H1 (cell line): ENCODE results near the gene FAM53B. TPM values are rescaled to one million over a fixed set of nuclear protein-coding genes. Genes with fewer than 3 reads are reported as not detected.

Experiments
- CTCF ChIA-PET: fragments of 300-600 bp; sonication (Branson Sonifier 250); formaldehyde crosslinking; loops from one replicate; lab custom pipeline; 2021; ENCODE audit not compliant: partially characterized antibody; lab: Charles Lee
- POLR2A ChIA-PET: fragments of 300-600 bp; sonication (Branson Sonifier 250); formaldehyde crosslinking; loops from one replicate; lab custom pipeline; 2021; ENCODE audit warnings: inconsistent platforms; ENCODE audit not compliant: partially characterized antibody; lab: Charles Lee
- DNase-seq, 2 experiments: peaks; one replicate each; pipeline versions ENCODE4 v3.0.0 to v3.0.0-alpha.2; 2010 to 2022; ENCODE audit warnings: low spot score in 2 of 2, low read depth in 1 of 2, mixed read lengths in 1 of 2
- FAIRE-seq: peaks from 2 replicates; lab custom pipeline; 2011; peaks lifted over from hg19 to GRCh38; lab: Jason Lieb, UNC
- H2AFZ ChIP-seq: 2 replicates; pipeline ENCODE4 v1.8.1; 2012; ENCODE audit warnings: low read length, inconsistent platforms
- H2AK5ac ChIP-seq: 2 replicates; pipeline ENCODE4 v1.6.1; 2013; ENCODE audit warnings: low read depth, low read length
- H2BK120ac ChIP-seq: replicated peaks from 2 replicates; pipeline ENCODE3; 2013; ENCODE audit warnings: low read depth, low read length, inconsistent platforms
- H2BK12ac ChIP-seq: 2 replicates; pipeline ENCODE4 v1.6.1; 2013; ENCODE audit warnings: low read depth, low read length
- H2BK15ac ChIP-seq: 2 replicates; pipeline ENCODE4 v1.6.1; 2013; ENCODE audit warnings: low read length
- H2BK20ac ChIP-seq: 2 replicates; pipeline ENCODE4 v1.6.1; 2013; ENCODE audit warnings: low read length
- H2BK5ac ChIP-seq: 2 replicates; pipeline ENCODE4 v1.6.1; 2013; ENCODE audit warnings: low read depth, low read length
- H3K14ac ChIP-seq: 2 replicates; pipeline ENCODE4 v1.6.1; 2013; ENCODE audit warnings: inconsistent platforms; ENCODE audit not compliant: insufficient read length
- H3K18ac ChIP-seq: 2 replicates; pipeline ENCODE4 v1.6.1; 2013; ENCODE audit warnings: low read length; ENCODE audit errors: extremely low read depth
- H3K23ac ChIP-seq: 2 replicates; pipeline ENCODE4 v1.6.1; 2013; ENCODE audit warnings: inconsistent platforms; ENCODE audit not compliant: insufficient read length
- H3K23me2 ChIP-seq: 2 replicates; pipeline ENCODE4 v1.6.1; 2013; ENCODE audit warnings: low read depth, low read length
- H3K27ac ChIP-seq: 2 replicates; pipeline ENCODE4 v1.6.1; 2011; ENCODE audit warnings: low read depth, low read length, inconsistent platforms
- H3K27me3 ChIP-seq, 4 experiments: replicated peaks in 1 of 4; 1 replicate in 1 of 4; 2 replicates in 3 of 4; pipeline versions ENCODE4 v1.6.1 to v1.8.1; 2011 to 2013; ENCODE audit warnings: low read length in 3 of 4, mild to moderate bottlenecking in 3 of 4, inconsistent platforms in 2 of 4, mixed read lengths in 2 of 4, moderate library complexity in 1 of 4; ENCODE audit not compliant: control insufficient read depth in 3 of 4, insufficient read depth in 3 of 4; ENCODE audit errors: extremely low read depth in 1 of 4
- H3K36me3 ChIP-seq, 4 experiments: 2 replicates each; pipeline versions ENCODE4 v1.6.1 to v1.8.1; 2011 to 2013; ENCODE audit warnings: mild to moderate bottlenecking in 4 of 4, low read length in 3 of 4, moderate library complexity in 2 of 4, control low read depth in 1 of 4, inconsistent platforms in 1 of 4; ENCODE audit not compliant: insufficient read depth in 4 of 4, control insufficient read depth in 2 of 4
- H3K4ac ChIP-seq: replicated peaks from 2 replicates; pipeline ENCODE3; 2013; ENCODE audit warnings: low read length, low read depth, mixed read lengths, inconsistent platforms; ENCODE audit not compliant: insufficient read length
- H3K4me1 ChIP-seq, 4 experiments: replicated peaks in 1 of 4; 1 replicate in 1 of 4; 2 replicates in 3 of 4; pipeline versions ENCODE4 v1.6.1 to v1.8.1; 2011 to 2013; ENCODE audit warnings: low read length in 3 of 4, inconsistent platforms in 2 of 4, mixed read lengths in 1 of 4; ENCODE audit not compliant: insufficient read depth in 4 of 4, control insufficient read depth in 3 of 4
- H3K4me2 ChIP-seq, 2 experiments: 2 replicates each; pipeline versions ENCODE4 v1.6.1 to v1.8.1; 2011 to 2013; ENCODE audit warnings: low read depth in 2 of 2, low read length in 2 of 2, control low read depth in 1 of 2, inconsistent platforms in 1 of 2, mild to moderate bottlenecking in 1 of 2; ENCODE audit not compliant: insufficient read depth in 1 of 2
- H3K4me3 ChIP-seq, 4 experiments: fragments of 200-600, 300-600 bp in 1 of 4; sonication (generic), shearing (Covaris generic), sonication (Bioruptor Twin) in 1 of 4; 2 replicates each; pipeline versions ENCODE4 v1.5.1 to v1.8.1; 2011 to 2016; ENCODE audit warnings: low read length in 4 of 4, low read depth in 3 of 4, control low read depth in 2 of 4, inconsistent platforms in 2 of 4, mild to moderate bottlenecking in 2 of 4, mixed read lengths in 1 of 4, moderate library complexity in 1 of 4; ENCODE audit not compliant: insufficient read depth in 2 of 4; ENCODE audit errors: extremely low read depth in 1 of 4
- H3K56ac ChIP-seq: replicated peaks from 2 replicates; pipeline ENCODE3; 2013; ENCODE audit warnings: low read depth, mild to moderate bottlenecking, mixed read lengths, low read length, inconsistent platforms; ENCODE audit not compliant: insufficient read length
- H3K79me1 ChIP-seq: 2 replicates; pipeline ENCODE4 v1.6.1; 2013; ENCODE audit warnings: low read depth, low read length, control low read depth
- H3K79me2 ChIP-seq, 2 experiments: 2 replicates each; pipeline versions ENCODE4 v1.6.1 to v1.8.1; 2012 to 2013; ENCODE audit warnings: low read length in 2 of 2, mild to moderate bottlenecking in 2 of 2, inconsistent platforms in 1 of 2; ENCODE audit not compliant: insufficient read depth in 2 of 2, control insufficient read depth in 1 of 2
- H3K9ac ChIP-seq, 4 experiments: replicated peaks in 1 of 4; 1 replicate in 1 of 4; 2 replicates in 3 of 4; pipeline versions ENCODE4 v1.6.1 to v1.8.1; 2011 to 2013; ENCODE audit warnings: low read depth in 3 of 4, low read length in 3 of 4, control low read depth in 2 of 4, mild to moderate bottlenecking in 2 of 4, moderate library complexity in 2 of 4, inconsistent platforms in 1 of 4; ENCODE audit errors: extremely low read depth in 1 of 4
- H3K9me3 ChIP-seq, 2 experiments: 2 replicates each; pipeline versions ENCODE4 v1.6.1 to v1.8.1; 2012 to 2013; ENCODE audit warnings: mild to moderate bottlenecking in 2 of 2, moderate library complexity in 2 of 2, control low read depth in 1 of 2, inconsistent platforms in 1 of 2, low read depth in 1 of 2, low read length in 1 of 2, mixed read lengths in 1 of 2; ENCODE audit not compliant: insufficient read depth in 2 of 2
- H4K20me1 ChIP-seq, 2 experiments: replicated peaks in 1 of 2; 2 replicates each; pipeline versions ENCODE3 to v1.8.1; 2011 to 2013; ENCODE audit warnings: inconsistent platforms in 2 of 2, low read length in 2 of 2, mild to moderate bottlenecking in 1 of 2; ENCODE audit not compliant: insufficient read depth in 2 of 2, control insufficient read depth in 1 of 2
- H4K5ac ChIP-seq: 2 replicates; pipeline ENCODE4 v1.6.1; 2013; ENCODE audit warnings: low read length, low read depth, mixed read lengths, inconsistent platforms; ENCODE audit not compliant: insufficient read length
- H4K8ac ChIP-seq: 2 replicates; pipeline ENCODE4 v1.8.0; 2013; ENCODE audit warnings: mild to moderate bottlenecking, moderate library complexity, low read length, inconsistent platforms; ENCODE audit not compliant: insufficient read depth; ENCODE audit errors: extremely low read depth
- H4K91ac ChIP-seq: replicated peaks from 2 replicates; pipeline ENCODE3; 2013; ENCODE audit warnings: low read length, mixed read lengths, inconsistent platforms; ENCODE audit not compliant: insufficient read length
- ASH2L ChIP-seq: fragments of 200-600, 300-600 bp; sonication (generic); IDR thresholded peaks from one replicate; pipeline ENCODE4 v1.7.1; 2017; ENCODE audit warnings: low read length
- CREB1 ChIP-seq: IDR thresholded peaks from 2 replicates; pipeline ENCODE4 v1.6.1; 2012; ENCODE audit warnings: inconsistent platforms
- E2F6 ChIP-seq: IDR thresholded peaks from 2 replicates; pipeline ENCODE4 v1.6.1; 2012; ENCODE audit warnings: inconsistent platforms
- EP300 ChIP-seq, 2 experiments: IDR thresholded peaks; 1 replicate in 1 of 2; 2 replicates in 1 of 2; pipeline ENCODE4 v1.6.1; 2011 to 2012; ENCODE audit warnings: low read depth in 2 of 2, low read length in 2 of 2, mild to moderate bottlenecking in 2 of 2, borderline replicate concordance in 1 of 2, inconsistent platforms in 1 of 2, moderate library complexity in 1 of 2
- JUND ChIP-seq: IDR thresholded peaks from 2 replicates; pipeline ENCODE4 v1.6.1; 2011; ENCODE audit warnings: mild to moderate bottlenecking, improper control_type of control experiment, low read length
- MAFK ChIP-seq: IDR thresholded peaks from 2 replicates; pipeline ENCODE4 v1.6.1; 2012; ENCODE audit warnings: low read depth, mild to moderate bottlenecking, improper control_type of control experiment, low read length
- NRF1 ChIP-seq: IDR thresholded peaks from 2 replicates; pipeline ENCODE4 v1.6.1; 2011; ENCODE audit warnings: mild to moderate bottlenecking, low read depth, low read length, improper control_type of control experiment
- POU5F1 ChIP-seq: IDR thresholded peaks from 2 replicates; pipeline ENCODE4 v1.6.1; 2011; ENCODE audit warnings: low read depth, mild to moderate bottlenecking, low read length, moderate library complexity
- SIX5 ChIP-seq: IDR thresholded peaks from 2 replicates; pipeline ENCODE4 v1.6.1; 2011; ENCODE audit warnings: mild to moderate bottlenecking, low read depth, low read length
- TCF12 ChIP-seq: IDR thresholded peaks from 2 replicates; pipeline ENCODE4 v1.6.1; 2011; ENCODE audit warnings: low read depth, mild to moderate bottlenecking, low read length
- WGBS, 2 experiments: shearing (Covaris generic) in 1 of 2; methylation state at CpG; one replicate each; pipeline versions ENCODE4 v1.1.6 to v1.1.7; 2013 to 2015; ENCODE audit warnings: low lambda C conversion rate in 2 of 2, mixed read lengths in 2 of 2, inconsistent platforms in 1 of 2, low coverage in 1 of 2, missing lambda C conversion rate in 1 of 2; ENCODE audit not compliant: insufficient replicate concordance in 2 of 2, insufficient coverage in 1 of 2, insufficient read length in 1 of 2; ENCODE audit errors: extremely low coverage in 1 of 2, missing lambda C conversion rate in 1 of 2; 5-methylcytosine and 5-hydroxymethylcytosine counted together
- polyA plus RNA-seq, 7 experiments: library from polyadenylated mRNA; depleted of rRNA in 3 of 7; stranded (reverse) in 5 of 7; unstranded in 2 of 7; fragments of >200 nt in 5 of 7; fragments of 200-250 nt in 2 of 7; gene quantifications; 1 replicate in 5 of 7; 2 replicates in 1 of 7; 4 replicates in 1 of 7; pipeline versions ENCODE4 v1.2.1 to v1.2.3, GENCODE V29; 2011 to 2013; ENCODE audit warnings: missing spikeins in 2 of 7, mixed read lengths in 2 of 7
- total RNA-seq: library from RNA; stranded (reverse); fragmentation: NEBNext Ultra II Directional; extraction: Animal tissue kit (Norgen Biotek cat#: 25700); gene quantifications from 2 replicates; pipeline ENCODE4 v1.2.1, GENCODE V29; 2021

The FAM53B gene
- total and polyA plus RNA-seq, 2 of the 8 experiments (the other 6 are each of a cell fraction or from before 2014, with no cell fraction given): 5.3 to 14.4 TPM

DNA sequence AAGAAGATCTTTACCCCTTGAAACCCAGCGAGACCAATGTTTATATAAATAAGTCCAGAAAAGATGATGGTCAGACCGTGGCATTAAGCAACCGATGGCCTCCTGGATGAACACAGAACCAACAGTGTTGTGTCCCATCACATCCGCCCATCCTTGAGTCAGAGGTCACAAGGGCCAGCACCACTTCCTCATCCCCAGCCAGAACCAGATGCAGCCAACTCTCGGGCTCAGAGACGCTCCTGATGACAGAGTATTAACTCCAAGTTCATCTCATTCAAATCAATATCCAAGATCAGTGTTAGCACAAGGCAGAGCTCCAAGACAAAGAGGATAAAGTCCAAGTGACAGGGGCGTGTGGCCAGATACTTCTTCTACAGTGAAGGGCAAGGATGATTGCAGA, 63.5 kb downstream of the FAM53B start:
- Histone ChIP-seq H3K56ac (no peak overlapping the region), H3K23me2 (no peaks in the 10 kb centered on the region), H3K18ac (no peak overlapping the region), H3K79me1 (peaks cover 6% of the 10 kb centered on the region), H2BK120ac (no peak overlapping the region), H3K27me3 (no peaks in the 10 kb centered on the region), H4K91ac (no peak overlapping the region), H2BK15ac (no peak overlapping the region), H2BK20ac (no peak overlapping the region), H3K36me3 (peaks cover 0 to 6% (median 4%) of the 10 kb centered on the region in 4 experiments; a peak in 3 of 8 replicates), H3K4ac (no peak overlapping the region), H2BK12ac (no peak overlapping the region), H3K27ac (no peak overlapping the region), H4K5ac (no peak overlapping the region), H2AFZ (no peak overlapping the region), H4K20me1 (peaks cover 0 to 2% of the 10 kb centered on the region in 2 experiments), H3K4me3 (no peak overlapping the region), H3K4me1 (peaks cover 0 to 3% (median 0%) of the 10 kb centered on the region in 4 experiments; a peak in 2 of 7 replicates), H3K79me2 (no peaks in the 10 kb centered on the region), H3K9ac (no peak overlapping the region), H3K23ac (no peak overlapping the region), H2AK5ac (no peak overlapping the region), H4K8ac (no peak overlapping the region), H2BK5ac (no peak overlapping the region), H3K4me2 (no peak overlapping the region), H3K14ac (no peak overlapping the region), H3K9me3 (no peaks in the 10 kb centered on the region)
- 86% methylated on average over 7 of the region's 7 CpGs; no CpG with 5 or more reads in 1 of the 2 experiments for WGBS, 2 experiments
- no peak for DNase-seq
- ChIA-PET POLR2A (no interaction called here), CTCF (interaction anchor here (1.3 to 2.8 kb wide), 4 partner anchors 9 to 53 kb away, joined by 3 to 9 read pairs (median 5); no protein-coding TSS in a partner anchor)
- TF ChIP-seq E2F6: no peak
- TF ChIP-seq POU5F1: no peak
- no peak for TF ChIP-seq ASH2L
- no peak for TF ChIP-seq MAFK
- no peak for TF ChIP-seq TCF12
- no peak for TF ChIP-seq JUND
- no peak for TF ChIP-seq NRF1
- TF ChIP-seq CREB1: no peak
- TF ChIP-seq SIX5: no peak
- no peak for TF ChIP-seq EP300 (IDR thresholded peaks at IDR 0.05; ENCODE audit: borderline replicate concordance in 1 of 2, low read depth in 2 of 2, low read length in 2 of 2)
- FAIRE-seq: no peak
